Measurements from ENCODE around the gene RASSF5. TPM values are rescaled to one million over a fixed set of nuclear protein-coding genes. Genes with fewer than 3 reads are reported as not detected.
"Not testable (repeated sequence)": the region's sequence is repeated elsewhere in the genome, so short reads cannot be mapped to it uniquely, and the experiment has no call there.

RASSF5 gene
- total RNA-seq, 1 donor from 2014 or later: 0.51 TPM

- no peak for DNase-seq
Measured at GRCh38 chr1:206591226-206591625, 83.9 kb downstream of the RASSF5 start.

DNA sequence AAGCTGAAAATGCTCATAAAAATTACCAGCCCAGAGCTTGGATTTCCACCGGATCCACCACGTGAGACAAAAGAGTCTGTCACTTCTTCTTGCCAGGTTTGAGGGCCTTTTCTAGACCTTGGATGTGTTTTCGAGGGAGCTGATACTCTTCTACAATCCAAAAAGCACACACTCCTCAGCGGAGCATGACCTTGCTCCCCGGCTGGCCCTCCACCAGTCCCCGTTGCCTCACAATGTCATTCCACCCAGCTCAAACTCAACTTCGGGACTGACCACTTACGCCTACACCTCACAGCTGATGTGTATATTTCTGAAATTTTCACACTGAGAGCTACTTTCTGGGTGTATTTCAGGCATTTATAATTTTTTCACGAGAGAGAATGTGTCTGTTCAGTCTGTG, 84.4 kb downstream of the RASSF5 start:
- no peak for DNase-seq

- DNase-seq: no peak
Measured at GRCh38 chr1:206593351-206593925, 86.1 kb downstream of the RASSF5 start.

GRCh38 chr1:206595581-206596318, 88.4 kb downstream of the RASSF5 start:
- DNase-seq: no peak

DNA sequence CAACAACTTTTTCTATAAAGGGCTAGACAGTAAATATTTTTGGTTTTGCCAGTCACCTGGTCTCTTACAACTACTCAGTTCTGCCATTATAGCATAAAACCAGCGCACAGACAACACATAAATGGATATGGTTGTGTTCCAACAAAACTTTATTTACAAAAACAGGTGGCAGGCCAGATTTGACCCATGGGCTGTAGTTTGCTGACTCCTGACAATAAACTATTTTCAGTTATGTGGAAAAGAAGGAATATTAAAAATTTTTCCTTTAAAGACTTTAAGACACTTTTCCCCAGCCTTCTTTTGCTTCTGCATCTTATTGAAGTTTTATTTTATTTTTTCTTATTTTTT, 89.0 kb downstream of the RASSF5 start:
- DNase-seq: no peak

DNA sequence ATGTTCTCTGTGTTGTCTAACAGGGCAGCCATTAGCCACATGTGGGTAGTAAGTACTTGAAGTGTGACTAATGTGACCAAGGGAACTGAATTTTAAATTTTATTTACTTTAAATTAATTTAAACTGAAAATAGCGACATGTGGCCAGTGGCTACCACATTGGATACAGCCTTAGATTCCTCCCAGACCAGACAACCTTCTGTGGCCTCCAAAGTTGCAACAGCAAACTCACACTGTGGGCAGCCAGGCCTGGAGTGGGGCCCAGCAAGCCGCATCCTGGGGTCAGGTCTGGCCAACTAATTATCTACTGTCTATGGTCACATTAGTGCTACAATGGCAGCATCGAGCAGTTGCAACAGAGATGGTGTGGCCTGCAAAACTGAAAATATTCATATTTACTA, 93.2 kb downstream of the RASSF5 start:
- DNase-seq: no peak

DNA sequence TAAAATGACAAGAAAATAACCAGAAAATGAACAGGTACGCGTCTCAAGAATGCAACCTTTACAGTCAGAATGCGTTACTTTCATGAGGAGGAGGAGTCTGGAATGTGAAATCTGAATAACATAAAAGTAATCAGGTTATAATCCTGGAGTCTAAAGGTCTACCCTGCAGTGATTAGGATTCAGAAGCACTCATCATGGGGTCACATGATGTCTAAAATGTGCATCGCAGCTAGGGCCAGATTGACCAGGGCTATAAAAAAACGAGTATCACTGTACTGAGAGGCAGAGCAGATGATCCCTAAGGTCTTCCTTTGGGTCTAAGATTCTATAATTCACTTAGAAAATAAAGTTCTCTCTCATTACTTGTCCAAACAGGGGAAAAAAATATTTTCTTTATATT, 97.5 kb downstream of the RASSF5 start:
- no peak for DNase-seq

DNA sequence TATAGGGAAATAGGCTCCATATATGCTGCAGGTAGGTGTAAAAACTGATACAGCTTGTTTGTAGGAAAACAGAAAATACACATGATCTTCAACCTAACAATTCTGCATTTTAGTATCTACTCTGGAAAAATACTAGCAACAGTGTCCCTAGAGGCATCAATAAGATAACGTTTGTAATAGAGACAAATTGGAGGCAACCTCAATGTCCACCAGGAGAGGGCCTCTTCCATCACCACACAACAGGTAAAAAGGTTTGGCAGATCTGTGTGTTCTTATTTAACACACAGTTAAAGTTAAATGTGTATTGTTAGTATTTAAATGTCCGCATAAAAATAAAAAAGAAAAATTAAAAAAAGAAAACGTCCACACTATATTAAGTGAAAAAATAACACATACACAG, 99.5 kb downstream of the RASSF5 start:
- peak; percentile 60 for DNase-seq

DNA sequence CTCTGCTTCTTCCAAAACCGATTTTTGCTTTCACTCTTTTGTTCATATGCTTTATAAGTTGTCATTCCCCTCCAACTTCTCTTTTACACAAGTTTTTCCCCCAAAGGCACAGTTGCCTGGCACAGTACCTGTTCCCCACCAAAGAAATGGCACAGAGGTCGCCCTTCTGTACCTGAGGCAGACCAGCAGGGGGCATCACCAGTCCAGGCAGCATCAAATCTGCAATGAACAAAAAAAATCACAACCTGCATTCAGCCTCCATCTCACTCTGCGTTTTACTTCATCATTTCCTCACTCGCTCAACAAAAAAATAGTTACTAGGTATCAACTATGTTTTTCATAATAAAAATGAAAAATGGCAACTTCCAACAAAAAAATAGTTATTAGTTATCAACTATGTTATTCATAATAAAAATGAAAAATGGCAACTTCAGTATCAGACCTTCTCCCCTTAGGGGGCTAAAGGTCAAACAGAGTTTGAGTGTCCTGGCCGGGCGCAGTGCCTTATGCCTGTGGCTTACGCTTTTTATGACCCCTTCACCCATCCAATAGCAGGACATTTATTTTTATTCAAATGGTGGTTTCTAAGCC, 100.9 kb downstream of the RASSF5 start:
- DNase-seq: peak; percentile 73

- peak; percentile 87 for DNase-seq
Measured at GRCh38 chr1:206609229-206609991, 102.1 kb downstream of the RASSF5 start.

DNA sequence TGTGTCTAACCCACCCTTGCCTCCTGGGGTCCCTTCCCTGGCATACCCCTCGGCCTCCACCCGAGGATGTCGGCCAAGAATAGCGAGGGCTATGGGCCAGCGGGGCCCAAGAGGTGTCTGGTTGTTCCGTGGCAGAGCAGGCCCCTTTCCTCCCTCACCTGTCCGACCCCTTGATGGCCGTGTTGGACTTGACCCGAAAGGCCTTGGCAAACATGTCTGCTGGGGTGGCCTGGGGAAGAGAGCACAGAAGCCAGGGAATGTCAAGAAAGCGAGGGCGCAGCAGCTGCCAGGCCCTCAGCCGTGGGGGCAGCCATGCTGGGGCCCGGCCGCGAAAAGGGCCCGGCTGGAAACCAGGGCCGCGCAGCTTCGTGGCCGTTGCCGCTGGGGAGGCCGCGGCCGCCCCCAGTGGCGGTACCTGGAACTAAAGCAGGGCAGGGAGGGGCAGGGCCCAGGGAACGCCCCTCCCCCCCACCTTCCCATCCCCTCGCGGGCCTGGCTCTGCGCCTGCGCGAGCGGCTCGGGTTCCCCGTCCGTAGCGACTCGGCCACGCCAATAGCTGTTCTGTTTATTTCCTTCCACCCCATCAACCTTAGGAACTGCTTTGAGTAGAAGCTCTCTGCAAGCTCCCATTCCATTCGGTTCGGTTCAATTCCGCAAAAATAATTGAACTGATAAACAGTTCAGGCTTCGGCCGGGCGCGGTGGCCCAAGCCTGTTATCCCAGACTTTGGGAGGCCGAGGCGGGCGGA, 105.0 kb downstream of the RASSF5 start, which contains the start of gene EIF2D:
Gene EIF2D, minus strand, starts transcription at position 337 of the 748 bp plus-strand sequence. Its CDS starts 123 bp downstream, at position 214.
- peak; percentile 95 for DNase-seq

DNA sequence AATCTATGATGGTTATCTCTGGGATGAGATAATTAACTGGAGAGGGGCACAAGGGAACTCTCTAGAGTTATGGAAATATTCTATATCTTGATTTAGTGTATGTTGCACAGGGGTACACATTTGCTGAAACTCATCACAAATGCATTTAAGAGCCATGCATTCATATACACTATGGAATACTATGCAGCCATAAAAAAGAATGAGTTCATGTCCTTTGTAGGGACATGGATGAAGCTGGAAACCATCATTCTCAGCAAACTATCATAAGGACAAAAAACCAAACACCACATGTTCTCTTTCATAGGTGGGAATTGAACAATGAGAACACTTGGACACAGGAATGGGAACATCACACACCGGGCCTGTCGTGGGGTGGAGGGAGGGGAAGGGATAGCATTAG, 119.1 kb downstream of the RASSF5 start:
- not testable (repeated sequence) for DNase-seq

GRCh38 chr1:206628916-206629315, 121.6 kb downstream of the RASSF5 start:
- no peak for DNase-seq

GRCh38 chr1:206631085-206631509, 123.8 kb downstream of the RASSF5 start:
- peak; percentile 93 for DNase-seq

- DNase-seq: peak; percentile 40
Measured at GRCh38 chr1:206633708-206634121, 126.4 kb downstream of the RASSF5 start.

- peak; percentile 93 for DNase-seq
Measured at GRCh38 chr1:206634365-206635079, 127.2 kb downstream of the RASSF5 start.

DNA sequence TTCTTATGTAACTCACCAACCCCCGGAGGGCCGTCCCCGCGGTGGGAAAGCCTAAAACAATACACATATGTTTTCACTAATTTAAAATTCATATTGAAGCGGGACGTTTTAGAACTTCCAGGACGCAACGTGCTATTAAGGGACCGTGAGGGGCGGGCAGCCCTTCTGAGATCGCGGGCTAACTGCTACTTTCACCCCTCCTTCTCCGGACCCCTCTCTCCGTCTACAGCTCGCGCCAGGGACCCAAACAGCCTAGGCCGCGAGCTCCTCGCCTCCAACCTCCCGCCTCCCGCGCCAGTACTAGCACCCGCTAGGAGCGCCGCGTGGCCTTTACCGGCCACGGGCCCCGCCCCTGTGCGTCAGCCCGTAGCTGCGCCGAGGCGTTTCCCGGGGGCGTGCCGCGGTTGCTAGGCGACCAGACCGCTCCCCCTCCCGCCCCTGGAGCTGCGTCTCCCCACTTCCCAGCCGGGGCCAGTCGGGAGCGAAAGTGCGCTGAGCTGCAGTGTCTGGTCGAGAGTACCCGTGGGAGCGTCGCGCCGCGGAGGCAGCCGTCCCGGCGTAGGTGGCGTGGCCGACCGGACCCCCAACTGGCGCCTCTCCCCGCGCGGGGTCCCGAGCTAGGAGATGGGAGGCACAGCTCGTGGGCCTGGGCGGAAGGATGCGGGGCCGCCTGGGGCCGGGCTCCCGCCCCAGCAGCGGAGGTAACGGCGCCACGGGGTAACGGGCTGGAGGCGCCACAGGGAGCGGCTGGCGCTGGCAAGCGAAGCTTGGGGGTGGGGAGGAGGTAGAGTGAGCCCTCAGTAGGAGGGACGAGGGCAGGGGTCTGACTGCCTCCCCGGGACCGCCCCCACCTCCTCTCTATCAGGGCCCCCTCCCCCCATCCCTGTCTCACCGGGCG, 128.0 kb downstream of the RASSF5 start, which contains the start of gene DYRK3:
Gene DYRK3, plus strand, starts transcription at position 457 of the 898 bp plus-strand sequence. Its CDS starts 168 bp downstream, at position 625.
- peak; percentile 95 for DNase-seq

GRCh38 chr1:206635978-206636345, 128.6 kb downstream of the RASSF5 start:
- peak; percentile 15 for DNase-seq

- DNase-seq: no peak
Measured at GRCh38 chr1:206636671-206637070, 129.3 kb downstream of the RASSF5 start.

GRCh38 chr1:206637605-206638004, 130.3 kb downstream of the RASSF5 start:
- no peak for DNase-seq
